Lung (tissue), 12 donors: ENCODE data around the gene MOK. TPM values are rescaled to one million over a fixed set of nuclear protein-coding genes. Genes with fewer than 3 reads are reported as not detected.

ENCODE experiments used
- ATAC-seq: fragments of 200-7000 bp; cut with Tn5 transposase; one replicate; pipeline ENCODE4 v1.9.1; 2020; ENCODE audit warnings: moderate number of reproducible peaks; ENCODE audit not compliant: insufficient read depth, low FRiP score
- DNase-seq, 3 donors: peaks; one replicate each; pipeline ENCODE4 v3.0.0-alpha.2; 2013 to 2017
- H3K27ac ChIP-seq, 2 donors: one replicate each; pipeline ENCODE4 v1.5.1; 2013; ENCODE audit warnings: mild to moderate bottlenecking in 2 of 2, moderate library complexity in 2 of 2, control low read depth in 1 of 2, inconsistent platforms in 1 of 2, low read depth in 1 of 2, low read length in 1 of 2
- H3K27me3 ChIP-seq, 3 donors: one replicate each; pipeline ENCODE4 v1.5.1; 2013; ENCODE audit warnings: low read length in 2 of 3; ENCODE audit not compliant: control insufficient read depth in 3 of 3, insufficient read depth in 3 of 3
- H3K36me3 ChIP-seq, 4 donors: one replicate each; pipeline ENCODE4 v1.5.1; 2013; ENCODE audit warnings: low read length in 4 of 4, mild to moderate bottlenecking in 1 of 4, moderate library complexity in 1 of 4; ENCODE audit not compliant: control insufficient read depth in 4 of 4, insufficient read depth in 4 of 4
- H3K4me1 ChIP-seq, 5 donors: one replicate each; pipeline ENCODE4 v1.5.1; 2013; ENCODE audit warnings: low read length in 5 of 5, mild to moderate bottlenecking in 2 of 5, moderate library complexity in 1 of 5; ENCODE audit not compliant: control insufficient read depth in 5 of 5, insufficient read depth in 5 of 5
- H3K4me3 ChIP-seq: one replicate; pipeline ENCODE4 v1.5.1; 2013; ENCODE audit warnings: mild to moderate bottlenecking, control low read depth, moderate library complexity
- H3K9ac ChIP-seq, 2 donors: one replicate each; pipeline ENCODE4 v1.5.1; 2013; ENCODE audit warnings: low read length in 2 of 2, control low read depth in 1 of 2; ENCODE audit not compliant: insufficient read depth in 1 of 2
- H3K9me3 ChIP-seq, 4 donors: one replicate each; pipeline ENCODE4 v1.5.1; 2013; ENCODE audit warnings: low read length in 3 of 4, mild to moderate bottlenecking in 1 of 4, moderate library complexity in 1 of 4; ENCODE audit not compliant: control insufficient read depth in 4 of 4, insufficient read depth in 3 of 4
- CTCF ChIP-seq: IDR thresholded peaks from 2 replicates; pipeline ENCODE4 v1.5.1; 2012; ENCODE audit warnings: mild to moderate bottlenecking; ENCODE audit errors: control extremely low read depth, extremely low read depth
- WGBS, 2 donors: extraction: QIAGEN DNeasy Blood & Tissue Kit; methylation state at CpG; one replicate each; pipeline ENCODE4 v1.1.7; 2013; 5-methylcytosine and 5-hydroxymethylcytosine counted together
- polyA plus RNA-seq, 2 donors: library from polyadenylated mRNA; stranded (reverse); fragments of 200-250 nt; gene quantifications; one replicate each; pipeline ENCODE4 v1.2.1, GENCODE V29; 2013
- total RNA-seq, 2 donors: library from RNA; depleted of rRNA in 1 of 2; stranded (reverse); fragments of >200 nt in 1 of 2; gene quantifications; one replicate each; pipeline ENCODE4 v1.2.1, GENCODE V29; 2014 to 2021
- donor health status: control.
- donor health status: control.
- donor health status: Bipolar disorder and iron deficiency.
- donor health status: healthy.
- donor health status: DM: yes; HTN: yes; CAD: no.

MOK gene
- total and polyA plus RNA-seq, 4 donors, result 11.1 to 35.4 (median 25.4) TPM

DNA sequence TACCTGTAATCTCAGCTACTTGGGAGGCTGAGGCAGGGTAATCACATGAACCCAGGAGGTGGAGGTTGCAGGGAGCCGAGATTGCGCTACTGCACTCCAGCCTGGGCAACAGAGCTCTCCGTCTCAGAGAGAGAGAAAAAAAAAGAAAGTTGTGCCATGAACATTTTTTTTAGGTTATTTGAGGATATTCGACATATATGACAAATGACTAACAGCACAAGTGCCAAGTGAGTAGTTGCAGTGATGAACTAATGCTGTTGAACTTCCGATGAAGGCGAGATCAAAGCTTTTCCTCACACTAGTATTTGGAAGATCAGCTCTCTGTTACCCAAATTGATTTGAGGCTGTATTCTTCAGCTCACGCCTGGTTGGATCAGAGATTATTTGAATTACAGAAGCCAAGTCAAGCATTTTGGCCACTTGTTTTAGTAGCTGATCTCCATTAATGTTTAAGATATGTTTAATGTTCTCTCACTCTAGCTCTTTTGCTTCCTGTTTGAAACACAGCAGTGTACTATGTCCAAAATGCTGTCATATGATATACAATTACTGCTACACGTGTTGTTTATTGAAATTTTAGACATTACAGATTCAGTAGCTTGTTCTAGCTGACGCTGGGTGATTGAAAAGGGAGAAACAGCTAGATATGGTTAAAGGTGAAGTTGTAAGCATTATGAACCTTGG is 121.9 kb downstream of the MOK start:
- 74 to 81% methylated on average over 9 of the region's 9 CpGs for WGBS, 2 donors
- ATAC-seq (no peak), DNase-seq (peak; percentile 18 to 83 (median 72))

GRCh38 chr14:102182190-102182589 is 122.8 kb downstream of the MOK start:
- ATAC-seq (no peak), DNase-seq (no peak)
- Histone ChIP-seq H3K27me3 (no peaks in the 10 kb centered on the region), H3K9ac (no peak overlapping the region), H3K9me3 (no peaks in the 10 kb centered on the region), H3K4me3 (no peak overlapping the region), H3K27ac (no peak overlapping the region), H3K4me1 (peaks cover 3 to 28% (median 7%) of the 10 kb centered on the region in 5 donors), H3K36me3 (peaks cover 0 to 3% (median under 1%) of the 10 kb centered on the region in 4 donors)
- TF ChIP-seq CTCF, result no peak

More for the DNA sequence above, 121.9 kb downstream of the MOK start:
- no peak overlapping the region for H3K9ac ChIP-seq
- H3K36me3 ChIP-seq, result peaks cover 0 to 3% (median 0%) of the 10 kb centered on the region in 4 donors
- no peak overlapping the region for H3K4me3 ChIP-seq
- no peaks in the 10 kb centered on the region for H3K9me3 ChIP-seq
- no peaks in the 10 kb centered on the region for H3K27me3 ChIP-seq
- peaks cover 3 to 26% (median 13%) of the 10 kb centered on the region in 5 donors for H3K4me1 ChIP-seq
- H3K27ac ChIP-seq, result no peak overlapping the region
- no peak for TF ChIP-seq CTCF

DNA sequence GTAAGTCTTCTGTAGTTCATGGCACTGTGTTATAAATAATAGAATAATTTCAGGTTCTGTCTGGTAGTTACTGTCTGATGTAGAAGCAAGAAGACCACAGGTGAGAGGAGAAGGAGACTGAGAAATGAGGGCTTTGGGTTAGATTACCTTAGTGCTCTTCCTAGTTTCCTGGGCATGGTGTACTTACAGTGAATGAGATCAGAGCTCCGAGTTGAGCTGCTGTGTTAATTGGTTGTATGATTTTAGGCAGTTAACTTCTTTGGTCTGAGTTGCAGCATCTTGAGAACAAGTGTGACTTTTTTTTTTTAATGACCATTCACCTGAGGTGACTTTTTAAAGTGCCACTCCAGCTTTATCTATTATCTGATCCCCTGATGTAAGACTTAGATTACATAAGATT is 123.8 kb downstream of the MOK start:
- H3K27ac ChIP-seq, result no peak overlapping the region
- WGBS, 2 donors, result 66 to 75% methylated on average over 1 of the region's 1 CpG
- peaks cover 0 to 3% (median under 1%) of the 10 kb centered on the region in 4 donors for H3K36me3 ChIP-seq
- H3K4me3 ChIP-seq, result no peak overlapping the region
- TF ChIP-seq CTCF, result no peak
- H3K27me3 ChIP-seq, result no peaks in the 10 kb centered on the region
- H3K9ac ChIP-seq, result no peak overlapping the region
- H3K4me1 ChIP-seq, result peaks cover 0 to 32% (median 5%) of the 10 kb centered on the region in 5 donors
- no peak for ATAC-seq
- no peak for DNase-seq
- H3K9me3 ChIP-seq, result no peaks in the 10 kb centered on the region
